ENCODE data around the gene SLC6A4.
A peak's percentile ranks its signal among the peaks of the same experiment; 100 is the strongest.
"Not testable (repeated sequence)": the region's sequence is repeated elsewhere in the genome, so short reads cannot be mapped to it uniquely, and the experiment has no call there.

Gene SLC6A4

DNA sequence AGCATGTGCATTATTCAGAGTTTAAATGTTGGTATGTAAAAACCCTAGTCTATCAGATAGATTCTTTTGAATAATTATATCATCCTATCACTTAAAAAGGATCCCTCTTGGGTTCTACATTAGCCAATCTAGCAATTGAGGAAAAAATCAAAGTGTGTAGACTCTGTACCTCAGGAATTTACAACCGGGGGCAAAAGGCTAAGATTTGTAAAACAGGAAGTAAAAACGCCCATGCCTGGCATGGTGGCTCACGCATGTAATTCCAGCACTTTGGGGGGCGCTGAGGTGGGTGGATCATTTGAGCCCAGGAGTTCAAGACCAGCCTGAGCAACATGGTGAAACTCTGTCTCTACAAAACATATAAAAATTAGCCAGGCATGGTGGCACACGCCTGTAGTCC lies 58.6 kb downstream of the SLC6A4 start:
- no peak for DNase-seq (ENCODE audit: low read depth in 1 of 2, low spot score in 1 of 2)

DNA sequence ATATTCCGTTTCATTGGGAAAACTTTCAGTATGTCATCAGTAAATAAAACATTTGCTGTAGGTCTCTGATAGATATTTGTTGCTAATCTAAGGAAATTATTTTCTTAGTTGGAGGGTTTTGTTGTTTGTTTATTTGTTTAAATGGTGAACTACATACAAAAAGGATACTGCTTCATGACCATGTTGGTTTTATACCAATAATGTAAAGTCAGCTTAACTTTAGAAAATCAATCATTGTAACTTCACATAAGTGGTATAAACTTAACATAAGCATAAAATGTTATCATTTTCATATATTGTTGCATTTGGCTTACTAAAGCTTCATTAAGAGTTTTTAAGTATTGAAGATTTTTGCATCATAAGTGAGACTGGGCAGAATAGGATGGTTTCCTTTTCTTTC lies 60.9 kb downstream of the SLC6A4 start:
- DNase-seq (ENCODE audit: low read depth in 1 of 2, low spot score in 1 of 2) = no peak

DNA sequence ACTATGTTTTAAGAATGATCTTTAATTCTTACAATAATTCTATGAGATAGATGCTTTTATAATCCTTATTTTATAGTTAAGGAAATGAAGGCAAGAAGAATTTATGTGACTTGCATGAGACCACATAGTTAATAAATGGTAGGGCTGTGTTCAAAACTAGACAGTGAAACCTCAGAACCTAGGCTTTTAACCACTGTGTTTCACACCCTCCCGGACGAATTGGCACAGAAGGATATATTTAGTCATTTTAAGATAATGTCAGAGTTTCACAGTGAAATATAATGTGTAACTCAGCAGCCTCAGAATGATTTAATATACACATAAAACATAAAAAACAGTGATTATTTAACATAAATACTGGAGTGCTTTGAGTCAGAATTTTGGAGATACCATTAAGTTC lies 61.8 kb downstream of the SLC6A4 start:
- peak in 1 of 2 donors; percentile 7 for DNase-seq (ENCODE audit: low read depth in 1 of 2, low spot score in 1 of 2)

DNA sequence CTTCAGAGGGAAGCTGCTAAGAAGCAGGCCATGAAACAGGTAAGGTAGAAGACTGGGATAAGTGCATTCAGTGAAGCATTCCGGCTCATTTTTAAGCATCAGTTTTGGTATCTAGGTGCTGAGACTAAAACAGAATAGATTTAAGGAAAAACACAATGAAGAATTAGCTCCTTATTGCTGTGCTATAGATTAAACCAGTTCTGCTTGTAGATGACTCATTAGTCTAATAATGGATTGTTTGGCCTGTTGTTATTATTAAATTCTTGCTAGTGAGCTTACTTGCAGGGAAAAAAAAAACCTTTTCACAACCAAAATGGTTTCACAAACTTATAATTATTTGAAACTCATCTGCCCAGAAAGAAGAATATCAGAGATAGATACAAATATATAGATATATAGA lies 62.9 kb downstream of the SLC6A4 start:
- no peak for DNase-seq (ENCODE audit: low read depth in 1 of 2, low spot score in 1 of 2)

DNA sequence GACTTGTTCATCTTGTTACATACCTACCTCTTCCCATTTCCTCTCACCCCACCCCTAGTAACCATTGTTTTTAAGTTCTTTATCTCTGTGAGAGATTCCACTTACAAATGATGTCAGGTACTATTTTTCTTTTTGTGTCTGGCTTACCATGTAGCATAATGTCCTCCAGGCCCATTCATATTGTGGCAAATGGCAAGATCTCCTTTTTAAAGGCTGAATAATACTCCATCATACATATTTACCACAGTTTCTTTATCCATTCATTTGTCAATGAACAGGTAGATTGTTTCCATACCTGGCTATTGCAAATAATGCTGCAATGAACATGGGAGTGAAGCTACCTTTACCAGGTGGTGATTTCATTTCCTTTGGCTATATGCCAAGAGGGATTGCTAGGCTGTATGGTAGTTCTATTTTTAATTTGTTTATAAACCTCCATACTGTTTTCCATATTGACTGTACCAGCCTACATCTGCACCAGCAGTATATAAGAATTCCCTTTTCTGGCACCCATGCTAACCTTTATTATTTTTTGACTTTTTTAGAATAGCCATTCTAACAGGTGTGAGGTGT lies 65.0 kb downstream of the SLC6A4 start:
- DNase-seq (ENCODE audit: low read depth in 1 of 2, low spot score in 1 of 2) = no peak

DNA sequence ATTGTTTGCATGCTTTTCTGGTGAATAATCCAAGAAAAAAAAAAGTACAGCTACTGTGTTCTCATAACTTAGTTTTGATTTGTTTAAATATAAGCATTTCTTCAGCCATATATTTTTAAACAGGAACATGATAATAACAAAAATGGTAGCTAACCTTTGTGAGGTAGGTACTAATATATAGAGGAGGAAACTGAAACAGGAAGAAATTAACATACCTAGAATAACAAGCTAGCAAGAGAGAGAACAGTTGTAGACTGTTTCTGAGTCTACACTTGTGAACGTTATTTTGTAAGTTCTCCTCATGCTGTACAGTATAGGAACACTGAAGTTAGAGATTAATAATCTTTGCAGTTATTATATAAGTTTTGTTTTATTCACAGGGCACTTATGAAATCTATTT lies 69.5 kb downstream of the SLC6A4 start:
- DNase-seq (ENCODE audit: low read depth in 1 of 2, low spot score in 1 of 2) = no peak

DNA sequence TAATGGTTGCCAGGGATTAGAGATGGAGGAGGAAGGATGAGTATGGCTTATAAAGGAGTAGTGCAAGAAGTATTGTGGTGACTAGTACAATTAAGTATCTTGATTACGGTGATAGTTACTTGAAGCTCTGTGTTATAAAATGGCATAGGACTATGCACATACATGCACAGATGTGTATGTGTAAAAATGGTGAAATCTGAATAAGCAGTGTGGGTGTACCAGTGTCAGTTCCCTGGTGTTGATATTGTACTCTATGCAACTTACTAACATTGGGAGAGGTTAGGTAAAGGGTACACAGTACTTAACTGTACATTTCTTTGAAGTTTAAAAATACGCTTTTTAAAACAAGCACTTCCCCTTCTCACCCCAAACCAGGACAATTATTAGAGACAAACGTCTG lies 70.3 kb downstream of the SLC6A4 start:
- no peak for DNase-seq (ENCODE audit: low read depth in 1 of 2, low spot score in 1 of 2)

DNA sequence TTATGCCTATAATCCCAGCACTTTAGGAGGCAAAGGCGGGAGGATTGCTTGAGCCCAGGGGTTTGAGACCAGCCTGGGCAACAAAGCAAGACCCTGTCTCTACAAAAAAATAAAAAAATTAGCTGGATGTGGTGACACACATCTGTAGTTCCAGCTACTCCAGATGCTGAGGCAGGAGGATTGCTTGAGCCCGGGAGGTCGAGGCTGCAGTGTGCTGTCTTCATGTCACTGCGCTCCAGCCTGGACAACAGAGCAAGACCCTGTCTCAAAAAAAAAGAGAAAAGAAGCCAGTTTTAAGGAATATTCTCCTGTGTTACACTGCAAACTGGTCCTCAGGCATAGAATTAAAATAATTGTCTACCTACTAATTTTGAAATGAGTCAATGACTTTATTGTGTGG lies 71.0 kb downstream of the SLC6A4 start:
- no peak for DNase-seq (ENCODE audit: low read depth in 1 of 2, low spot score in 1 of 2)

DNA sequence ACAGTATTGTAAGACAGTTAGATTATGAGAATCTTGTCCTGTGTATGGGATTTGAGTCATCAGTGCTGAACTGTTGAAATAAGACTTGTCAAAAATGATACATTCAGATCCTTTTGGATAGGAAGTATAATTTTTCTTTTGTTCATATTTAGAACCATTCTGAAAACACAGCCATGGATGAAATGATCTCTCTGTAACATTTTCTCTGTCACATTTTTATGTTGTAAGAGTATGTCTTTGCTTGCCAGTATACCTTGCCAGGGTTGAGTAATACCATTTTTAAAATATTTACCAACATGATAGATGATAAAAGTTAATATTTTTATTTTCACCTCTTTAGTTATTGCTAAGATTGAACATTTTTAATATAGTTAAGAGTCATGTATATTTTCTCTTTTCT lies 73.9 kb downstream of the SLC6A4 start:
- no peak for DNase-seq (ENCODE audit: low read depth in 1 of 2, low spot score in 1 of 2)

DNA sequence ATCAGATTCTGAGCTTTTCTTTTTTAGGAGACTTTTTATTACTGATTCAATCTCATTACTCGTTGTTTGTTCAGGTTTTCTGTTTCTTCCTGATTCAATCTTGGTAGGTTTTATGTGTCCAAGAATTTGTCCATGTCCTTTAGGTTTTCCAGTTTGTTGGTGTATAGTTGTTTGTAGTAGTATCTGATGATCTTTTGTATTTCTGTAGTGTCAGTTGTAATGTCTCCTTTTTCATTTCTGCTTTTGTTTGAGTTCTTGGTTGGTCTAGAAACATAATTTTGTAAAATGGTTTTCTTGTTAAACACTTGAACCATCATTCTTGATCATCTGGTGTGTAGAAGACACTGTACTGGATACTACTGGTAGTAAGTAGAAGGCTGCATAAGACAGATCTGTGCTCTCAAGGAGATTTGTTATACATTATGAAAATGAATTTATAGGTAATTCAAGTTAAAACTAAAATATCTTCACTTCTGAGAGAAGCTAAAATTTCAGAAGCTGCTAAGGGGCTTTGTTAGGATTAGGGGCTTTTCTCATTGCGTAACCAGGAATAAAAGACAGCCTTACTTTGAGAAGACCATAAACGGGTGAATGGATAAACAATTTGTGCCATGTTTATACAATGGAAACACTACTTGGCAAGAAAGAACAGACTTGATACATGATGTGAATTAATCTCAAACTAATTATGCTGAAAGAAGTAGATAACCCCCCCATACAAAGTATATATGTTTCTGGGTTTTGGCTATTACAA lies 74.9 kb downstream of the SLC6A4 start:
- no peak for DNase-seq (ENCODE audit: low read depth in 1 of 2, low spot score in 1 of 2)

DNA sequence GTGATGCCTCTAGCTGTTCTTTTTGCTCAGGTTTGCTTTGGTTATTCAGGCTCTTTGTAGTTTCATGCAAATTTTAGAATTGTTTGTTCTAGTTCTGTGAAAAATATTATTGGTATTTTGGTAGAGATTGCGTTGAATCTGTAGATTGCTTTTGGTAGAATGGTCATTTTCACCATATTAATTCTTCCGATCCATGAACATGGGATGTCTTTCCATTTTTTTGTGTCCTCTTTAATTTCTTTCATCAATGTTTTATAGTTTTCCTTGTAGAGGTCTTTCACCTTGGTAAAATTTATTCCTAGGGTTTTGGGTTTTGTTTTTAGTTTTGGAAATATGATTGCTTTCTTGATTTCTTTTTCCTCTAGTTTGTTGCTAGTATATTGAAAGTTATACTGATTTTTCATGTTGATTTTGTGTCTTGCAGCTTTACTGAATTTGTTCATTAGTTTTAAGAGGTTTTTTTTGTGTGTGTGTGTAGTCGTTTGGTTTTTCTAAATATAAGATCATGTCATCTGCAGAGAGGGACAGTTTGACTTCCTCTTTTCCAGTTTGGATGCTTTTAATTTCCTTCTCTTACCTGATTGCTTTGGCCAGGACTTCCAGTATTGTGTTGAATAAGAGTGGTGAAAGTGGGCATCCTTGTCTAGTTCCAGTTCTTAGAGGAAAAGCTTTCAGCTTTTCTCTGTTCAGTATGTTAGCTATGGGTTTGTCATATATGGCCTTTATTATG lies 76.4 kb downstream of the SLC6A4 start:
- DNase-seq (ENCODE audit: low read depth in 1 of 2, low spot score in 1 of 2) = no peak

DNA sequence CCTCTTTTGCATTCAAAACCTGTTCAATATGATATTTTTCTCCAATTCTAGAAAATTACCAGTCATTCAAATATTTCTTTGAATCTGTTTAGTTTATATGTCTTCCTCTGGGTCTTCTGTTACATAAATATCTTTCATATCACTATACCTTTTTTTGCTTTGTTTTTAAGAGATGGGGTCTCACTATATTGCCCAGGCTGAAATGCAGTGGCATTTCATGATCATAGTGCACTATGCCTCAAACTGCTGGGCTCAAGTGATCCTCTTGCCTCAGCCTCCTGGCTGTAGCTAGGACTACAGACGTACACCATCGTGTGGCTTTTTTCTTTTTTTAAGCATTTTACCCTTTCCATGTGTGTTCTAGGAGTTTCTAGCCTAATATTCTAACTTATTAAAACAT lies 80.1 kb downstream of the SLC6A4 start:
- DNase-seq (ENCODE audit: low read depth in 1 of 2, low spot score in 1 of 2) = no peak

DNA sequence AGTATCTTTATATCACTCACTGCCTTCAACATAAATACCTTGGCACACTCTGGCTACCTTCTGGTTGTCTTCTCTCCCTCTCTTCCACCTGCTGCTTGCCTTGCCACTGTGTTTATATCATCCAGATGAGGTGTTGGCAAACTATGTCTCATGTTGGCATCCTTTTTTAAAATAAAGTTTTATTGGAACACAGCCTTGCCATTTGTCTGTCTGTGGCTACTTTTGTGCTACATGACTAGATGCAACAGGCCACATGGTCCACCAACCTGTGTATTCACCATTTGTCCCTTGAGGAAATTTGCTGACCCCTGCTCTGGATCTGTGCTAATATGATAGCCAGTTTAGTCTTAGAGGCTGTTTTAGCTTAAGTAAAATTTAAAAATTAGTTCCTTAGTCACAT lies 82.0 kb downstream of the SLC6A4 start:
- no peak for DNase-seq (ENCODE audit: low read depth in 1 of 2, low spot score in 1 of 2)

DNA sequence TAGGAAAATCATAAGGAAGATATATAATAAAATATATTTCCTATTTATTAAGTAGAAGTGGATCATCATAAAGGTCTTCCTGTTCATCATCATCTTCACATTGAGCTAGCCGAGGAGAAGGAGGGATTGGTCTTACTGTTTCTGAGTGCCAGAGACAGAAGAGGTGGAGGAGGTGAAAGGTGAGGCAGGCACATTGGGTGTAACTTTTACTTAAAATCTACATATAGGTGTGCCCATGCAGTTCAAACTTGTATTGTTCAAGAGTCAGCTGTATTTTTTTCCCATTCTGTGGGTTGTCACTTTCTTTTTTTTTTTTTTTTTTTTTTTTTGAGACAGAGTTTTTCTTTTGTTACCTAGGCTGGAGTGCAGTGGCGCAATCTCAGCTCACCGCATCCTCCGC lies 84.0 kb downstream of the SLC6A4 start:
- DNase-seq (ENCODE audit: low read depth in 1 of 2, low spot score in 1 of 2) = no peak

DNA sequence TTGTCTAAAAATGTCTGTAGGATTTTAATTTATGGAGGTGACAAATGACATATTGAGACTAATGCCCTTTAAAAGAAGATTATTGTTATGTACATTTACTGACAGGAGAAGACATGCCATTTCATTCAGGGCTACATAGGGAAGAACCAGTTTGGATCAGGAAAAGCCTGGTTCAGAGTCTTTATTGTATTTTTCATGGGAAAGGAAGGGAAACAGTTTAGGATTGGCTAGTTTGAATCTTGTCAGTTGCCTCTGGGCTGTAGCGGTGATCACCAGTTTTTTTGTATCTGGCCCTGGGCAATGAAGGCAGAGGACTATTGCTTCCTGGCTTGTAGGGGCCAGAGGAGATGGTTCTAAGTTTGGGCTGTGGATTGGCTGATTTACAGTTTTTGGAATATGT lies 87.1 kb downstream of the SLC6A4 start:
- no peak for DNase-seq (ENCODE audit: low read depth in 1 of 2, low spot score in 1 of 2)

DNA sequence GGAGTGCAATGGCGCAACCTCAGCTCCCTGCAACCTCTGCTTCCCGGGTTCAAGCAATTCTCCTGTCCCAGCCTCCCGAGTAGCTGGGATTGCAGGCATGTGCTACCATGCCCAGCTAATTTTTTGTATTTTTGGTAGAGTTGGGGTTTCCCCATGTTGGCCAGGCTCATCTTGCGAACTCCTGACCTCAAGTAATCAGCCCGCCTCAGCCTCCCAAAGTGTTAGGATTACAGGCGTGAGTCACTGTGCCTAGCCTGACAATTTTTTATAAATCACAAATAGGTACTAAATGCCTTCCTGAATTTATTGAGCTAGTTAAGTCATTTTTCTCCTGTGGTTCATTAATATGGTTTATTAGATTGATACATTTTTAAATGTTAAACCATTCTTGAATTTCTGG lies 87.6 kb downstream of the SLC6A4 start:
- not testable (repeated sequence) for DNase-seq (ENCODE audit: low read depth in 1 of 2, low spot score in 1 of 2)

Data from activated CD4-positive, alpha-beta T cell treated with anti-CD3 and anti-CD28 coated beads, Interleukin-2, amount 50 U/mL, for 24 hours (primary cell).